WTC11 (cell line): ENCODE data around the gene E2F4. TPM values are rescaled to one million over a fixed set of nuclear protein-coding genes. Genes with fewer than 3 reads are reported as not detected.

Source experiments
- ATAC-seq: fragments of 200-7000 bp; cut with Tn5 transposase; 2 replicates; pipeline ENCODE4 v1.10.0; 2021; ENCODE audit warnings: mild to moderate bottlenecking, moderate library complexity
- CTCF ChIA-PET: fragments of 300-600 bp; sonication (Branson Sonifier 250); formaldehyde crosslinking; loops from one replicate; lab custom pipeline; 2021; ENCODE audit warnings: antibody characterized with exemption; lab: Charles Lee
- POLR2A ChIA-PET: fragments of 350-600 bp; sonication (Branson Sonifier 250); formaldehyde crosslinking; loops from one replicate; lab custom pipeline; 2021; ENCODE audit warnings: antibody characterized with exemption; lab: Charles Lee
- DNase-seq: peaks from one replicate; pipeline ENCODE4 v3.0.0; 2021; ENCODE audit warnings: low spot score
- H3K27ac Mint-ChIP-seq: 2 replicates; pipeline ENCODE4 v1.8.0; 2021; ENCODE audit warnings: mixed read lengths
- H3K27me3 Mint-ChIP-seq: 2 replicates; pipeline ENCODE4 v1.8.0; 2021; ENCODE audit warnings: low read depth, mild to moderate bottlenecking, moderate library complexity, mixed read lengths
- H3K36me3 Mint-ChIP-seq: 2 replicates; pipeline ENCODE4 v1.8.0; 2021; ENCODE audit warnings: mixed read lengths
- H3K4me1 Mint-ChIP-seq: 2 replicates; pipeline ENCODE4 v1.8.0; 2022; ENCODE audit warnings: mixed read lengths
- H3K4me3 Mint-ChIP-seq: 2 replicates; pipeline ENCODE4 v1.8.0; 2021; ENCODE audit warnings: mild to moderate bottlenecking, moderate library complexity, mixed read lengths
- H3K9me3 Mint-ChIP-seq: 2 replicates; pipeline ENCODE4 v1.8.0; 2021; ENCODE audit warnings: mixed read lengths
- ATF3 ChIP-seq: sonication (generic); formaldehyde crosslinking; conservative IDR thresholded peaks from 2 replicates; pipeline ENCODE4 v1.8.1; 2022; ENCODE audit warnings: mild to moderate bottlenecking, missing genetic modification reagents
- ATF6 ChIP-seq: sonication (generic); formaldehyde crosslinking; IDR thresholded peaks from 2 replicates; pipeline ENCODE4 v1.8.1; 2023; ENCODE audit warnings: mild to moderate bottlenecking, missing genetic modification reagents
- CREM ChIP-seq: sonication (generic); formaldehyde crosslinking; IDR thresholded peaks from 2 replicates; pipeline ENCODE4 v1.8.1; 2022; ENCODE audit warnings: mild to moderate bottlenecking, missing genetic modification reagents, moderate library complexity
- E2F1 ChIP-seq: sonication (generic); formaldehyde crosslinking; IDR thresholded peaks from 2 replicates; pipeline ENCODE4 v1.8.0; 2022; ENCODE audit warnings: mild to moderate bottlenecking, missing genetic modification reagents
- GTF2I ChIP-seq: fragments of 250-450 bp; sonication (Bioruptor Pico); conservative IDR thresholded peaks from 2 replicates; pipeline ENCODE4 v1.4.0; 2021; ENCODE audit warnings: mild to moderate bottlenecking
- HMGXB4 ChIP-seq: sonication (generic); formaldehyde crosslinking; IDR thresholded peaks from 2 replicates; pipeline ENCODE4 v1.8.1; 2023; ENCODE audit warnings: mild to moderate bottlenecking, moderate library complexity, missing genetic modification reagents
- JUN ChIP-seq: sonication (generic); formaldehyde crosslinking; IDR thresholded peaks from 2 replicates; pipeline ENCODE4 v1.8.0; 2023; ENCODE audit warnings: mild to moderate bottlenecking, missing genetic modification reagents
- MXD4 ChIP-seq: fragments of 250-450 bp; sonication (Bioruptor Pico); IDR thresholded peaks from 2 replicates; pipeline ENCODE4 v1.8.0; 2021; ENCODE audit warnings: mild to moderate bottlenecking, moderate library complexity, borderline replicate concordance
- NFE2L1 ChIP-seq: sonication (generic); formaldehyde crosslinking; IDR thresholded peaks from 2 replicates; pipeline ENCODE4 v1.8.1; 2023; ENCODE audit warnings: missing genetic modification reagents
- SMAD3 ChIP-seq: sonication (generic); formaldehyde crosslinking; IDR thresholded peaks from 2 replicates; pipeline ENCODE4 v1.8.0; 2022; ENCODE audit warnings: missing genetic modification reagents, mild to moderate bottlenecking, borderline replicate concordance
- TEAD1 ChIP-seq: sonication (generic); formaldehyde crosslinking; IDR thresholded peaks from 2 replicates; pipeline ENCODE4 v1.8.0; 2022; ENCODE audit warnings: mild to moderate bottlenecking, missing genetic modification reagents
- ZBTB21 ChIP-seq: sonication (generic); formaldehyde crosslinking; IDR thresholded peaks from 2 replicates; pipeline ENCODE4 v1.8.1; 2023; ENCODE audit warnings: mild to moderate bottlenecking, missing genetic modification reagents, borderline replicate concordance
- ZBTB43 ChIP-seq: sonication (generic); formaldehyde crosslinking; IDR thresholded peaks from 2 replicates; pipeline ENCODE4 v1.8.1; 2023; ENCODE audit warnings: mild to moderate bottlenecking, missing genetic modification reagents
- ZMAT4 ChIP-seq: fragments of 250-450 bp; sonication (Bioruptor Pico); IDR thresholded peaks from 2 replicates; pipeline ENCODE4 v1.9.0; 2021; ENCODE audit warnings: mild to moderate bottlenecking
- ZNF219 ChIP-seq: sonication (generic); formaldehyde crosslinking; IDR thresholded peaks from 2 replicates; pipeline ENCODE4 v1.8.0; 2023; ENCODE audit warnings: missing genetic modification reagents, mild to moderate bottlenecking, borderline replicate concordance
- ZNF232 ChIP-seq: sonication (generic); formaldehyde crosslinking; IDR thresholded peaks from 2 replicates; pipeline ENCODE4 v1.8.0; 2022; ENCODE audit warnings: mild to moderate bottlenecking, missing genetic modification reagents
- ZNF317 ChIP-seq: sonication (generic); formaldehyde crosslinking; IDR thresholded peaks from 2 replicates; pipeline ENCODE4 v1.8.1; 2023; ENCODE audit warnings: low read depth, mild to moderate bottlenecking, moderate library complexity, missing genetic modification reagents, borderline replicate concordance
- ZNF396 ChIP-seq: fragments of 250-450 bp; sonication (Bioruptor Pico); IDR thresholded peaks from 2 replicates; pipeline ENCODE4 v1.8.0; 2021; ENCODE audit warnings: mild to moderate bottlenecking, moderate library complexity, borderline replicate concordance
- ZNF512 ChIP-seq: sonication (generic); formaldehyde crosslinking; IDR thresholded peaks from 2 replicates; pipeline ENCODE4 v1.8.1; 2022; ENCODE audit warnings: missing genetic modification reagents, borderline replicate concordance
- total RNA-seq: library from RNA; stranded (reverse); gene quantifications from 3 replicates; pipeline ENCODE4 v1.2.3, GENCODE V29; 2021

The E2F4 gene
- total RNA-seq, 1 experiment from 2014 or later, result 85.0 TPM

GRCh38 chr16:67186550-67186950 lies 5.4 kb upstream of the E2F4 start:
- Mint-ChIP-seq H3K36me3 (no peaks in the 10 kb centered on the region), H3K27ac (no peak overlapping the region), H3K9me3 (no peaks in the 10 kb centered on the region), H3K4me1 (peaks cover 27% of the 10 kb centered on the region), H3K4me3 (no peak overlapping the region), H3K27me3 (peaks cover 29% of the 10 kb centered on the region)
- ChIA-PET POLR2A (interaction anchor here (0.6 to 1.9 kb wide), 2 partner anchors 18 to 258 kb away, joined by 3 to 8 read pairs; no protein-coding TSS in a partner anchor), CTCF (interaction anchor here (1.4 to 4.4 kb wide), 5 partner anchors 12 to 233 kb away, joined by 4 to 88 read pairs (median 49); partner anchors contain the start of genes FBXL8, HSF4, NOL3 and TRADD)
- no peak for TF ChIP-seq E2F1 (CRISPR knock-in tag)
- TF ChIP-seq SMAD3 (CRISPR knock-in tag), result no peak
- ATAC-seq (no peak), DNase-seq (peak; percentile 41)

- no peak for ATAC-seq
- TF ChIP-seq MXD4 (CRISPR knock-in tag) (no peak), ZNF317 (CRISPR knock-in tag) (no peak), HMGXB4 (no peak), E2F1 (CRISPR knock-in tag) (no peak), ZBTB21 (no peak), ZNF219 (CRISPR knock-in tag) (no peak)
- Mint-ChIP-seq H3K4me1 (peaks cover 29% of the 10 kb centered on the region), H3K27ac (no peak overlapping the region), H3K36me3 (no peaks in the 10 kb centered on the region), H3K4me3 (no peak overlapping the region), H3K9me3 (no peaks in the 10 kb centered on the region), H3K27me3 (peaks cover 29% of the 10 kb centered on the region)
- ChIA-PET CTCF (interaction anchor here (0.7 to 3.8 kb wide), 4 partner anchors 11 to 169 kb away, joined by 3 to 88 read pairs (median 40); partner anchors contain the start of genes FBXL8, HSF4, NOL3 and TRADD), POLR2A (interaction anchor here (0.6 kb wide), 1 partner anchor 259 kb away, joined by 3 read pairs; no protein-coding TSS in a partner anchor)
- no peak for DNase-seq
These were observed 4.6 kb upstream of the E2F4 start for GRCh38 chr16:67187175-67187890.

GRCh38 chr16:67188323-67188722 lies 3.6 kb upstream of the E2F4 start:
- no peak for DNase-seq
- no peak for ATAC-seq
- ChIA-PET CTCF (no interaction called here), POLR2A (no interaction called here)
- peaks cover 37% of the 10 kb centered on the region for H3K4me1 Mint-ChIP-seq
- H3K27ac Mint-ChIP-seq, result no peak overlapping the region
- peaks cover 29% of the 10 kb centered on the region for H3K27me3 Mint-ChIP-seq
- peaks cover 5% of the 10 kb centered on the region; the same call in 1 of the 2 replicates for H3K36me3 Mint-ChIP-seq
- no peak overlapping the region for H3K4me3 Mint-ChIP-seq
- H3K9me3 Mint-ChIP-seq, result no peaks in the 10 kb centered on the region
- TF ChIP-seq ZMAT4, result no peak
- no peak for TF ChIP-seq ZNF232
- TF ChIP-seq GTF2I (CRISPR knock-in tag), result no peak
- no peak for TF ChIP-seq ATF6 (CRISPR knock-in tag)
- no peak for TF ChIP-seq E2F1 (CRISPR knock-in tag)
- no peak for TF ChIP-seq TEAD1 (CRISPR knock-in tag)
- TF ChIP-seq ZNF512 (CRISPR knock-in tag), result no peak
- no peak for TF ChIP-seq CREM (CRISPR knock-in tag)
- TF ChIP-seq ATF3 (CRISPR knock-in tag), result no peak
- no peak for TF ChIP-seq ZNF396 (CRISPR knock-in tag)
- no peak for TF ChIP-seq JUN (CRISPR knock-in tag)
- TF ChIP-seq NFE2L1 (CRISPR knock-in tag), result no peak
- no peak for TF ChIP-seq ZBTB43 (CRISPR knock-in tag)
